IMR-90 (cell line): ENCODE results near the gene MB. TPM values are rescaled to one million over a fixed set of nuclear protein-coding genes. Genes with fewer than 3 reads are reported as not detected.

Experiments
- ATAC-seq: fragments of 200-7000 bp; cut with Tn5 transposase; 2 replicates; pipeline ENCODE4 v1.9.1; 2020; ENCODE audit warnings: low read depth, mild to moderate bottlenecking, moderate library complexity
- BruUV-seq: library from RNA; stranded (reverse); fragments of 400-500 nt; replicated peaks from 2 replicates; lab custom pipeline; 2021; lab: Mats Ljungman, UMichigan
- CTCF ChIA-PET: fragments of 300-600 bp; formaldehyde crosslinking; extraction: SDS; loops from one replicate; lab custom pipeline; 2021; ENCODE audit warnings: antibody characterized with exemption; lab: Yijun Ruan, JAX
- POLR2A ChIA-PET: fragments of 300-600 bp; sonication (Branson Sonifier 250); formaldehyde crosslinking; loops from one replicate; lab custom pipeline; 2022; ENCODE audit warnings: antibody characterized with exemption; ENCODE audit not compliant: unreplicated experiment; lab: Charles Lee
- DNase-seq: peaks from one replicate; pipeline ENCODE4 v3.0.0; 2013
- H2AFZ ChIP-seq: replicated peaks from 2 replicates; pipeline ENCODE3; 2013; ENCODE audit warnings: low read length, mild to moderate bottlenecking; ENCODE audit not compliant: poor library complexity
- H2AK5ac ChIP-seq: 2 replicates; pipeline ENCODE4 v1.6.1; 2013; ENCODE audit warnings: low read depth, low read length, inconsistent platforms
- H2AK9ac ChIP-seq: replicated peaks from 2 replicates; pipeline ENCODE3; 2013; ENCODE audit warnings: mild to moderate bottlenecking, low read depth, low read length, moderate library complexity; ENCODE audit not compliant: poor library complexity
- H2BK120ac ChIP-seq: 2 replicates; pipeline ENCODE4 v1.6.1; 2013; ENCODE audit warnings: low read depth, low read length, inconsistent platforms
- H2BK15ac ChIP-seq: 3 replicates; pipeline ENCODE4 v1.6.1; 2013; ENCODE audit warnings: low read depth, low read length, inconsistent platforms
- H2BK20ac ChIP-seq: 2 replicates; pipeline ENCODE4 v1.6.1; 2013; ENCODE audit warnings: low read depth, mild to moderate bottlenecking, inconsistent platforms, low read length, moderate library complexity
- H2BK5ac ChIP-seq: 2 replicates; pipeline ENCODE4 v1.6.1; 2013; ENCODE audit warnings: mild to moderate bottlenecking, low read depth, low read length, inconsistent platforms; ENCODE audit not compliant: poor library complexity, severe bottlenecking
- H3K14ac ChIP-seq: replicated peaks from 2 replicates; pipeline ENCODE4 v1.6.1; 2013; ENCODE audit warnings: low read depth, low read length, inconsistent platforms
- H3K18ac ChIP-seq: 2 replicates; pipeline ENCODE4 v1.6.1; 2013; ENCODE audit warnings: low read depth, low read length, control low read depth
- H3K23ac ChIP-seq: 2 replicates; pipeline ENCODE4 v1.6.1; 2013; ENCODE audit warnings: low read depth, low read length, inconsistent platforms
- H3K27ac ChIP-seq: 2 replicates; pipeline ENCODE4 v1.5.1; 2013; ENCODE audit warnings: mild to moderate bottlenecking, control low read depth, low read length; ENCODE audit not compliant: insufficient read depth
- H3K27me3 ChIP-seq: 2 replicates; pipeline ENCODE4 v1.6.1; 2013; ENCODE audit warnings: low read length; ENCODE audit not compliant: control insufficient read depth, insufficient read depth
- H3K36me3 ChIP-seq: 2 replicates; pipeline ENCODE4 v1.6.1; 2013; ENCODE audit warnings: low read length, mixed read lengths; ENCODE audit not compliant: control insufficient read depth, insufficient read depth
- H3K4ac ChIP-seq: 2 replicates; pipeline ENCODE4 v1.6.1; 2013; ENCODE audit warnings: low read depth, low read length, inconsistent platforms
- H3K4me1 ChIP-seq: 2 replicates; pipeline ENCODE4 v1.6.1; 2013; ENCODE audit warnings: low read length, mixed read lengths; ENCODE audit not compliant: control insufficient read depth, insufficient read depth
- H3K4me2 ChIP-seq: 2 replicates; pipeline ENCODE4 v1.6.1; 2013; ENCODE audit warnings: low read depth, mild to moderate bottlenecking, control low read depth, low read length, moderate library complexity
- H3K4me3 ChIP-seq: 2 replicates; pipeline ENCODE4 v1.5.1; 2013; ENCODE audit warnings: low read depth, mild to moderate bottlenecking, control low read depth, low read length, moderate library complexity; ENCODE audit not compliant: insufficient read depth
- H3K56ac ChIP-seq: 2 replicates; pipeline ENCODE4 v1.6.1; 2013; ENCODE audit warnings: low read length, inconsistent platforms; ENCODE audit not compliant: insufficient read depth; ENCODE audit errors: extremely low read depth
- H3K79me1 ChIP-seq, 2 experiments: 2 replicates each; pipeline ENCODE4 v1.6.1; 2013; ENCODE audit warnings: low read length in 2 of 2, inconsistent platforms in 1 of 2, low read depth in 1 of 2
- H3K9ac ChIP-seq: 2 replicates; pipeline ENCODE4 v1.6.1; 2013; ENCODE audit warnings: low read depth, low read length, control low read depth
- H3K9me1 ChIP-seq: 2 replicates; pipeline ENCODE4 v1.6.1; 2013; ENCODE audit warnings: low read length, inconsistent platforms; ENCODE audit not compliant: insufficient read depth
- H3K9me3 ChIP-seq: 2 replicates; pipeline ENCODE4 v1.6.1; 2013; ENCODE audit warnings: low read length; ENCODE audit not compliant: control insufficient read depth, insufficient read depth
- H4K20me1 ChIP-seq: 2 replicates; pipeline ENCODE4 v1.6.1; 2013; ENCODE audit warnings: low read length, inconsistent platforms; ENCODE audit not compliant: insufficient read depth
- H4K5ac ChIP-seq: 2 replicates; pipeline ENCODE4 v1.6.1; 2013; ENCODE audit warnings: mild to moderate bottlenecking, low read depth, low read length, control low read depth
- H4K8ac ChIP-seq, 2 experiments: 2 replicates each; pipeline ENCODE4 v1.6.1; 2013; ENCODE audit warnings: low read depth in 2 of 2, low read length in 2 of 2, control low read depth in 1 of 2, inconsistent platforms in 1 of 2
- H4K91ac ChIP-seq: 2 replicates; pipeline ENCODE4 v1.6.1; 2013; ENCODE audit warnings: low read depth, low read length, inconsistent platforms; ENCODE audit not compliant: insufficient read depth
- CHD1 ChIP-seq: IDR thresholded peaks from 2 replicates; pipeline ENCODE4 v1.6.1; 2012; ENCODE audit warnings: low read depth, low read length, improper control_type of control experiment
- FOS ChIP-seq: fragments of 150-350 bp; IDR thresholded peaks from 2 replicates; pipeline ENCODE4 v1.6.1; 2016; ENCODE audit warnings: low read depth, low read length
- MAZ ChIP-seq: IDR thresholded peaks from 2 replicates; pipeline ENCODE4 v1.6.1; 2012; ENCODE audit warnings: low read depth, mild to moderate bottlenecking, low read length, improper control_type of control experiment, moderate library complexity, borderline replicate concordance
- MXI1 ChIP-seq: IDR thresholded peaks from 2 replicates; pipeline ENCODE4 v1.6.1; 2012; ENCODE audit warnings: low read depth, mild to moderate bottlenecking, low read length, moderate library complexity, borderline replicate concordance
- NFE2L2 ChIP-seq: fragments of 150-350 bp; IDR thresholded peaks from 2 replicates; pipeline ENCODE4 v1.6.1; 2016; ENCODE audit warnings: low read depth, mild to moderate bottlenecking, low read length
- POLR2A ChIP-seq: IDR thresholded peaks from 2 replicates; pipeline ENCODE4 v1.6.1; 2012; ENCODE audit warnings: mild to moderate bottlenecking, low read depth, low read length
- RCOR1 ChIP-seq: IDR thresholded peaks from 2 replicates; pipeline ENCODE4 v1.6.1; 2012; ENCODE audit warnings: mild to moderate bottlenecking, low read length, improper control_type of control experiment; ENCODE audit not compliant: insufficient replicate concordance
- RFX5 ChIP-seq: IDR thresholded peaks from 2 replicates; pipeline ENCODE4 v1.8.0; 2012; ENCODE audit warnings: low read depth, mild to moderate bottlenecking, low read length, moderate library complexity
- WGBS, 2 experiments: methylation state at CpG; one replicate each; pipeline versions ENCODE4 v1.1.5 to v1.1.7; 2013; ENCODE audit warnings: missing lambda C conversion rate in 2 of 2; ENCODE audit not compliant: insufficient read length in 1 of 2; ENCODE audit errors: extremely low coverage in 2 of 2; 5-methylcytosine and 5-hydroxymethylcytosine counted together
- dilution Hi-C: fragments of 300-500 bp; cut with HindIII; formaldehyde crosslinking; loops from one replicate; pipeline ENCODE4 v1.14.3; 2018; ENCODE audit warnings: low sequenced_read_pairs; ENCODE audit not compliant: unreplicated experiment
- in situ Hi-C: fragments of 300-500 bp; cut with MboI; formaldehyde crosslinking; loops from 3 replicates; pipeline ENCODE4 v1.14.3; 2019; ENCODE audit warnings: low sequenced_read_pairs, inconsistent platforms, mixed read lengths
- intact Hi-C: fragments of 100-400 bp; cut with micrococcal nuclease; formaldehyde crosslinking; loops from 2 replicates; pipeline ENCODE4 v1.10.0; 2022
- polyA plus RNA-seq, 3 experiments: library from polyadenylated mRNA; depleted of rRNA; stranded (reverse); fragments of >200 nt; gene quantifications; 2 replicates each; pipeline ENCODE4 v1.2.3, GENCODE V29; 2012; ENCODE audit warnings: low replicate concordance in 1 of 3
- total RNA-seq: library from RNA; depleted of rRNA; stranded (reverse); fragments of >200 nt; gene quantifications from 2 replicates; pipeline ENCODE4 v1.2.3, GENCODE V29; 2012
- TF ChIP-seq, protein P1 (sequence below): fragments of 150-350 bp; IDR thresholded peaks from 2 replicates; pipeline ENCODE4 v1.6.1; 2016; ENCODE audit warnings: low read depth, mild to moderate bottlenecking, low read length, moderate library complexity, borderline replicate concordance
- TF ChIP-seq, protein P2 (sequence below): fragments of 150-350 bp; IDR thresholded peaks from 2 replicates; pipeline ENCODE4 v1.6.1; 2017; ENCODE audit warnings: mild to moderate bottlenecking, antibody characterized with exemption, low read length, low read depth

MB gene
- total and polyA plus RNA-seq, 2 of the 4 experiments (the other 2 are of a cell fraction): not detected

DNA sequence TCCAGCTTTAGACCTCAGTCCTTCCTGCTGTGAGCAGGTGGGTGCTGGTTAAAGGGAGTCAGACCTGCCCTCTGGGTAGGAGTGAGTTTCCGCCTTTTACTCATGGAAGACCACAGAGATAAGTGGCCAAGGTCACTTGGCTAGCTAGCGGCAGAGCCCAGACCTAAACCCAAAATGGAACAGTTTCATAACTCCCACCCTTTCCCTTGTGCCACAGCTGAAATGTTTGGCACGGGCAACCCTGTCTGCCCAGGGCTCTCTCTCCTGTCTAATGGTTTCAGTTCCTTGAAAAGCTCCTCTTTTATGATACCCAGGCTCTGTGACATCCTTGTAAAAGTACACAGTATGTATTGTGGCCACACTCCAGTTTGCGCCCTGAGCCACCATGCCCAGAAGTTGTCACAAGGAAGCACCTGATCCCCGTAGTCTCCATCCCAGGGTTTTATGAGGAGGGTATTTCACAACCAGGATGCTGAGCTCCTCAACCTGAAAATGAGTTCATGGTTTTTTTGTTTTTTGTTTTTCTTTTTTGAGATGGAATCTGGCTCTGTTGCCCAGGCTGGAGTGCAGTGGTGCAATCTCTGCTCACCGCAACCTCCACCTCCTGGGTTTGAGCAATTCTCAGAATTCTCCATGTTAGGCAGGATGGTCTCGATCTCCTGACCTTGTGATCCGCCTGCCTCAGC lies 5.1 kb downstream of the MB start:
- no peak overlapping the region for H2AK5ac ChIP-seq
- H2BK5ac ChIP-seq: no peak overlapping the region
- WGBS, 2 experiments: 93% methylated on average over 3 of the region's 8 CpGs; no CpG with 5 or more reads in 1 of the 2 experiments
- H3K4me2 ChIP-seq: no peak overlapping the region
- no peak overlapping the region for H3K27ac ChIP-seq
- peaks cover 3% of the 10 kb centered on the region; the same call in 1 of the 2 replicates for H3K9me1 ChIP-seq
- H3K23ac ChIP-seq: no peak overlapping the region
- H3K4me1 ChIP-seq: no peaks in the 10 kb centered on the region; the same call in 1 of the 2 replicates
- H3K9me3 ChIP-seq: no peaks in the 10 kb centered on the region
- TF ChIP-seq CHD1 (no peak), MAZ (no peak), POLR2A (no peak), NFE2L2 (no peak), RCOR1 (no peak), RFX5 (no peak), FOS (no peak), MXI1 (no peak)
- TF ChIP-seq, protein P1, sequence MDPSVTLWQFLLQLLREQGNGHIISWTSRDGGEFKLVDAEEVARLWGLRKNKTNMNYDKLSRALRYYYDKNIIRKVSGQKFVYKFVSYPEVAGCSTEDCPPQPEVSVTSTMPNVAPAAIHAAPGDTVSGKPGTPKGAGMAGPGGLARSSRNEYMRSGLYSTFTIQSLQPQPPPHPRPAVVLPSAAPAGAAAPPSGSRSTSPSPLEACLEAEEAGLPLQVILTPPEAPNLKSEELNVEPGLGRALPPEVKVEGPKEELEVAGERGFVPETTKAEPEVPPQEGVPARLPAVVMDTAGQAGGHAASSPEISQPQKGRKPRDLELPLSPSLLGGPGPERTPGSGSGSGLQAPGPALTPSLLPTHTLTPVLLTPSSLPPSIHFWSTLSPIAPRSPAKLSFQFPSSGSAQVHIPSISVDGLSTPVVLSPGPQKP: no peak
- TF ChIP-seq, protein P2, sequence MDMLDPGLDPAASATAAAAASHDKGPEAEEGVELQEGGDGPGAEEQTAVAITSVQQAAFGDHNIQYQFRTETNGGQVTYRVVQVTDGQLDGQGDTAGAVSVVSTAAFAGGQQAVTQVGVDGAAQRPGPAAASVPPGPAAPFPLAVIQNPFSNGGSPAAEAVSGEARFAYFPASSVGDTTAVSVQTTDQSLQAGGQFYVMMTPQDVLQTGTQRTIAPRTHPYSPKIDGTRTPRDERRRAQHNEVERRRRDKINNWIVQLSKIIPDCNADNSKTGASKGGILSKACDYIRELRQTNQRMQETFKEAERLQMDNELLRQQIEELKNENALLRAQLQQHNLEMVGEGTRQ: no peak
- no peak overlapping the region for H3K4me3 ChIP-seq
- H3K79me1 ChIP-seq: no peaks in the 10 kb centered on the region
- ATAC-seq (no peak), DNase-seq (no peak)
- no peak overlapping the region for H2BK120ac ChIP-seq
- peaks cover 54% of the 10 kb centered on the region for H3K27me3 ChIP-seq
- H4K8ac ChIP-seq: no peak overlapping the region
- H3K9ac ChIP-seq: no peak overlapping the region
- H3K56ac ChIP-seq: no peak overlapping the region
- intact Hi-C loops (no loop called here), dilution Hi-C loops (no loop called here), in situ Hi-C loops (no loop called here)
- H4K20me1 ChIP-seq: no peaks in the 10 kb centered on the region
- H4K5ac ChIP-seq: no peak overlapping the region
- H4K91ac ChIP-seq: no peak overlapping the region
- H2BK15ac ChIP-seq: no peak overlapping the region
- ChIA-PET CTCF (no interaction called here), POLR2A (no interaction called here)
- H2AK9ac ChIP-seq: no peak overlapping the region
- no peak overlapping the region for H3K14ac ChIP-seq
- H3K36me3 ChIP-seq: no peaks in the 10 kb centered on the region
- H3K18ac ChIP-seq: no peak overlapping the region
- no peak overlapping the region for H2BK20ac ChIP-seq
- no TSS peak for BruUV-seq
- no peak overlapping the region for H2AFZ ChIP-seq
- no peak overlapping the region for H3K4ac ChIP-seq
